ENCODE measurements around the gene TMEM52B. TPM values are rescaled to one million over a fixed set of nuclear protein-coding genes. Genes with fewer than 3 reads are reported as not detected.

The TMEM52B gene
- total and polyA plus RNA-seq, 9 of the 15 experiments (the other 6 are each of a cell fraction or from before 2014, with no cell fraction given) = not detected

DNA sequence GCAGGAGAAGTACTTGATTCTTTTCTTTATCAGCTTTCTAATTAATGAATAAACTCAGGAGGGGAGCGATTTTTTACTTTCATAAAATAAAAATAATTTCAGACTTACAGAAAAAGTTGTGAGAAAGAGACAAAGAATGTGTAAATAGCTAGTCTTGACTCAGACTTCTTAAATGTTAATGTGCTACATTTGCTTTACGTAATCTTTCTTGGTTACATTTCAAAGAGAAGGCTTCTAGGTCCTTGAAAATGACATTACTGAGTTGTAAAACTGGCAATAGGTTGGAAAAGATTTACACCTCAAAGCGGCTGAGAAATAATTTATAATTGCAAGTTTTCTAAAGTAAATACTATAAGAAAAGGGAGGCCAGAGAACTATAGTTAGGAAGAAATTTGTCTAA, 62.5 kb downstream of the TMEM52B start:
- Histone ChIP-seq H3K4me1 (replicated peaks in 1 of 2; ENCODE audit: control insufficient read depth in 2 of 2, insufficient read depth in 2 of 2, low read length in 2 of 2) (no peaks in the 10 kb centered on the region), H3K9me3 (replicated peaks; ENCODE audit: control insufficient read depth, insufficient read depth, low read depth, low read length) (no peaks in the 10 kb centered on the region), H3K27ac (ENCODE audit: extremely low read depth, low read depth, low read length) (no peak overlapping the region), H3K9me1 (ENCODE audit: control insufficient read depth, insufficient read depth, low read length) (no peaks in the 10 kb centered on the region), H4K20me1 (replicated peaks; ENCODE audit: control insufficient read depth, insufficient read depth, low read length) (no peaks in the 10 kb centered on the region), H3K4me3 (no peak overlapping the region), H3K9ac (ENCODE audit: insufficient read depth in 1 of 2, low read depth in 2 of 2, low read length in 2 of 2) (no peak overlapping the region), H3K27me3 (ENCODE audit: control insufficient read depth in 2 of 2, insufficient read depth in 2 of 2, low read length in 2 of 2) (no peaks in the 10 kb centered on the region), H3K4me2 (ENCODE audit: insufficient read depth, low read length) (no peak overlapping the region), H2AFZ (ENCODE audit: low read depth, low read length) (no peak overlapping the region), H3K36me3 (ENCODE audit: control insufficient read depth, insufficient read depth, low read length) (no peaks in the 10 kb centered on the region), H3K79me2 (ENCODE audit: control insufficient read depth, insufficient read depth, low read length) (no peaks in the 10 kb centered on the region)
- 19% methylated on average over 2 of the region's 3 CpGs for WGBS (ENCODE audit: insufficient coverage, low coverage, missing lambda C conversion rate)
- CTCF ChIA-PET (ENCODE audit: low intra/inter-chr PET ratio) = no interaction called here
- in situ Hi-C loops (cut with MboI) (loop anchor here (25.0 kb wide), 1 partner anchor 971 kb away; no protein-coding TSS in a partner anchor), intact Hi-C loops (cut with micrococcal nuclease) (no loop called here)
- POLR2A ChIA-PET = interaction anchor here (0.9 kb wide), 1 partner anchor 11 kb away, joined by 3 read pairs; no protein-coding TSS in a partner anchor
- BruUV-seq (replicated peaks) = no TSS peak
- FAIRE-seq (no peak), DNase-seq (ENCODE audit: extremely low read depth in 1 of 4, low spot score in 3 of 4) (no peak), ATAC-seq (no peak)
- TF ChIP-seq ZNF146 (CRISPR knock-in tag; IDR thresholded peaks at IDR 0.05; ENCODE audit: unreplicated experiment) = no peak
- no peak for TF ChIP-seq RBM15 (IDR thresholded peaks at IDR 0.05; ENCODE audit: insufficient read depth, low read length)
- no peak for TF ChIP-seq KLF13 (tag; IDR thresholded peaks at IDR 0.05; ENCODE audit: borderline replicate concordance, low read depth)
- no peak for TF ChIP-seq MTA3 (IDR thresholded peaks at IDR 0.05; ENCODE audit: borderline replicate concordance)
- TF ChIP-seq PURB (CRISPR knock-in tag; IDR thresholded peaks at IDR 0.05; ENCODE audit: low read depth) = no peak
- TF ChIP-seq, protein P1, sequence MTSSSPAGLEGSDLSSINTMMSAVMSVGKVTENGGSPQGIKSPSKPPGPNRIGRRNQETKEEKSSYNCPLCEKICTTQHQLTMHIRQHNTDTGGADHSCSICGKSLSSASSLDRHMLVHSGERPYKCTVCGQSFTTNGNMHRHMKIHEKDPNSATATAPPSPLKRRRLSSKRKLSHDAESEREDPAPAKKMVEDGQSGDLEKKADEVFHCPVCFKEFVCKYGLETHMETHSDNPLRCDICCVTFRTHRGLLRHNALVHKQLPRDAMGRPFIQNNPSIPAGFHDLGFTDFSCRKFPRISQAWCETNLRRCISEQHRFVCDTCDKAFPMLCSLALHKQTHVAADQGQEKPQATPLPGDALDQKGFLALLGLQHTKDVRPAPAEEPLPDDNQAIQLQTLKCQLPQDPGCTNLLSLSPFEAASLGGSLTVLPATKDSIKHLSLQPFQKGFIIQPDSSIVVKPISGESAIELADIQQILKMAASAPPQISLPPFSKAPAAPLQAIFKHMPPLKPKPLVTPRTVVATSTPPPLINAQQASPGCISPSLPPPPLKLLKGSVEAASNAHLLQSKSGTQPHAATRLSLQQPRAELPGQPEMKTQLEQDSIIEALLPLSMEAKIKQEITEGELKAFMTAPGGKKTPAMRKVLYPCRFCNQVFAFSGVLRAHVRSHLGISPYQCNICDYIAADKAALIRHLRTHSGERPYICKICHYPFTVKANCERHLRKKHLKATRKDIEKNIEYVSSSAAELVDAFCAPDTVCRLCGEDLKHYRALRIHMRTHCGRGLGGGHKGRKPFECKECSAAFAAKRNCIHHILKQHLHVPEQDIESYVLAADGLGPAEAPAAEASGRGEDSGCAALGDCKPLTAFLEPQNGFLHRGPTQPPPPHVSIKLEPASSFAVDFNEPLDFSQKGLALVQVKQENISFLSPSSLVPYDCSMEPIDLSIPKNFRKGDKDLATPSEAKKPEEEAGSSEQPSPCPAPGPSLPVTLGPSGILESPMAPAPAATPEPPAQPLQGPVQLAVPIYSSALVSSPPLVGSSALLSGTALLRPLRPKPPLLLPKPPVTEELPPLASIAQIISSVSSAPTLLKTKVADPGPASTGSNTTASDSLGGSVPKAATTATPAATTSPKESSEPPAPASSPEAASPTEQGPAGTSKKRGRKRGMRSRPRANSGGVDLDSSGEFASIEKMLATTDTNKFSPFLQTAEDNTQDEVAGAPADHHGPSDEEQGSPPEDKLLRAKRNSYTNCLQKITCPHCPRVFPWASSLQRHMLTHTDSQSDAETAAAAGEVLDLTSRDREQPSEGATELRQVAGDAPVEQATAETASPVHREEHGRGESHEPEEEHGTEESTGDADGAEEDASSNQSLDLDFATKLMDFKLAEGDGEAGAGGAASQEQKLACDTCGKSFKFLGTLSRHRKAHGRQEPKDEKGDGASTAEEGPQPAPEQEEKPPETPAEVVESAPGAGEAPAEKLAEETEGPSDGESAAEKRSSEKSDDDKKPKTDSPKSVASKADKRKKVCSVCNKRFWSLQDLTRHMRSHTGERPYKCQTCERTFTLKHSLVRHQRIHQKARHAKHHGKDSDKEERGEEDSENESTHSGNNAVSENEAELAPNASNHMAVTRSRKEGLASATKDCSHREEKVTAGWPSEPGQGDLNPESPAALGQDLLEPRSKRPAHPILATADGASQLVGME (CRISPR knock-in tag; IDR thresholded peaks at IDR 0.05) = no peak
- TF ChIP-seq ZKSCAN8 (CRISPR knock-in tag; IDR thresholded peaks at IDR 0.05) = no peak
- TF ChIP-seq ZNF263 (CRISPR knock-in tag; IDR thresholded peaks at IDR 0.05; ENCODE audit: borderline replicate concordance) = no peak
- no peak for TF ChIP-seq ZNF134 (CRISPR knock-in tag; conservative IDR thresholded peaks at IDR 0.05)
- no peak for TF ChIP-seq SPI1 (IDR thresholded peaks at IDR 0.05; ENCODE audit: borderline replicate concordance, low read depth, low read length)
- TF ChIP-seq NCOA2 (IDR thresholded peaks at IDR 0.05; ENCODE audit: partially characterized antibody in 2 of 2) = no peak
- TF ChIP-seq SOX6 (IDR thresholded peaks at IDR 0.05) = no peak
- TF ChIP-seq, protein P2, sequence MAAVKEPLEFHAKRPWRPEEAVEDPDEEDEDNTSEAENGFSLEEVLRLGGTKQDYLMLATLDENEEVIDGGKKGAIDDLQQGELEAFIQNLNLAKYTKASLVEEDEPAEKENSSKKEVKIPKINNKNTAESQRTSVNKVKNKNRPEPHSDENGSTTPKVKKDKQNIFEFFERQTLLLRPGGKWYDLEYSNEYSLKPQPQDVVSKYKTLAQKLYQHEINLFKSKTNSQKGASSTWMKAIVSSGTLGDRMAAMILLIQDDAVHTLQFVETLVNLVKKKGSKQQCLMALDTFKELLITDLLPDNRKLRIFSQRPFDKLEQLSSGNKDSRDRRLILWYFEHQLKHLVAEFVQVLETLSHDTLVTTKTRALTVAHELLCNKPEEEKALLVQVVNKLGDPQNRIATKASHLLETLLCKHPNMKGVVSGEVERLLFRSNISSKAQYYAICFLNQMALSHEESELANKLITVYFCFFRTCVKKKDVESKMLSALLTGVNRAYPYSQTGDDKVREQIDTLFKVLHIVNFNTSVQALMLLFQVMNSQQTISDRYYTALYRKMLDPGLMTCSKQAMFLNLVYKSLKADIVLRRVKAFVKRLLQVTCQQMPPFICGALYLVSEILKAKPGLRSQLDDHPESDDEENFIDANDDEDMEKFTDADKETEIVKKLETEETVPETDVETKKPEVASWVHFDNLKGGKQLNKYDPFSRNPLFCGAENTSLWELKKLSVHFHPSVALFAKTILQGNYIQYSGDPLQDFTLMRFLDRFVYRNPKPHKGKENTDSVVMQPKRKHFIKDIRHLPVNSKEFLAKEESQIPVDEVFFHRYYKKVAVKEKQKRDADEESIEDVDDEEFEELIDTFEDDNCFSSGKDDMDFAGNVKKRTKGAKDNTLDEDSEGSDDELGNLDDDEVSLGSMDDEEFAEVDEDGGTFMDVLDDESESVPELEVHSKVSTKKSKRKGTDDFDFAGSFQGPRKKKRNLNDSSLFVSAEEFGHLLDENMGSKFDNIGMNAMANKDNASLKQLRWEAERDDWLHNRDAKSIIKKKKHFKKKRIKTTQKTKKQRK (IDR thresholded peaks at IDR 0.05; ENCODE audit: borderline replicate concordance, low read depth, low read length) = no peak
- no peak for TF ChIP-seq ZNF707 (CRISPR knock-in tag; conservative IDR thresholded peaks at IDR 0.05)
- TF ChIP-seq TSC22D4 (tag; IDR thresholded peaks at IDR 0.05) = no peak

All from K562 (cell line).